IMR-90 (cell line): ENCODE measurements around the gene ARMC6. TPM values are rescaled to one million over a fixed set of nuclear protein-coding genes. Genes with fewer than 3 reads are reported as not detected.

Experiments
- ATAC-seq: fragments of 200-7000 bp; cut with Tn5 transposase; 2 replicates; pipeline ENCODE4 v1.9.1; 2020; ENCODE audit warnings: low read depth, mild to moderate bottlenecking, moderate library complexity
- BruUV-seq: library from RNA; stranded (reverse); fragments of 400-500 nt; replicated peaks from 2 replicates; lab custom pipeline; 2021; lab: Mats Ljungman, UMichigan
- CTCF ChIA-PET: fragments of 300-600 bp; formaldehyde crosslinking; extraction: SDS; loops from one replicate; lab custom pipeline; 2021; ENCODE audit warnings: antibody characterized with exemption; lab: Yijun Ruan, JAX
- POLR2A ChIA-PET: fragments of 300-600 bp; sonication (Branson Sonifier 250); formaldehyde crosslinking; loops from one replicate; lab custom pipeline; 2022; ENCODE audit warnings: antibody characterized with exemption; ENCODE audit not compliant: unreplicated experiment; lab: Charles Lee
- DNase-seq: peaks from one replicate; pipeline ENCODE4 v3.0.0; 2013
- H2AFZ ChIP-seq: replicated peaks from 2 replicates; pipeline ENCODE3; 2013; ENCODE audit warnings: low read length, mild to moderate bottlenecking; ENCODE audit not compliant: poor library complexity
- H2AK5ac ChIP-seq: 2 replicates; pipeline ENCODE4 v1.6.1; 2013; ENCODE audit warnings: low read depth, low read length, inconsistent platforms
- H2AK9ac ChIP-seq: replicated peaks from 2 replicates; pipeline ENCODE3; 2013; ENCODE audit warnings: mild to moderate bottlenecking, low read depth, low read length, moderate library complexity; ENCODE audit not compliant: poor library complexity
- H2BK120ac ChIP-seq: 2 replicates; pipeline ENCODE4 v1.6.1; 2013; ENCODE audit warnings: low read depth, low read length, inconsistent platforms
- H2BK15ac ChIP-seq: 3 replicates; pipeline ENCODE4 v1.6.1; 2013; ENCODE audit warnings: low read depth, low read length, inconsistent platforms
- H2BK20ac ChIP-seq: 2 replicates; pipeline ENCODE4 v1.6.1; 2013; ENCODE audit warnings: low read depth, mild to moderate bottlenecking, inconsistent platforms, low read length, moderate library complexity
- H2BK5ac ChIP-seq: 2 replicates; pipeline ENCODE4 v1.6.1; 2013; ENCODE audit warnings: mild to moderate bottlenecking, low read depth, low read length, inconsistent platforms; ENCODE audit not compliant: poor library complexity, severe bottlenecking
- H3K14ac ChIP-seq: replicated peaks from 2 replicates; pipeline ENCODE4 v1.6.1; 2013; ENCODE audit warnings: low read depth, low read length, inconsistent platforms
- H3K18ac ChIP-seq: 2 replicates; pipeline ENCODE4 v1.6.1; 2013; ENCODE audit warnings: low read depth, low read length, control low read depth
- H3K23ac ChIP-seq: 2 replicates; pipeline ENCODE4 v1.6.1; 2013; ENCODE audit warnings: low read depth, low read length, inconsistent platforms
- H3K27ac ChIP-seq: 2 replicates; pipeline ENCODE4 v1.5.1; 2013; ENCODE audit warnings: mild to moderate bottlenecking, control low read depth, low read length; ENCODE audit not compliant: insufficient read depth
- H3K27me3 ChIP-seq: 2 replicates; pipeline ENCODE4 v1.6.1; 2013; ENCODE audit warnings: low read length; ENCODE audit not compliant: control insufficient read depth, insufficient read depth
- H3K36me3 ChIP-seq: 2 replicates; pipeline ENCODE4 v1.6.1; 2013; ENCODE audit warnings: low read length, mixed read lengths; ENCODE audit not compliant: control insufficient read depth, insufficient read depth
- H3K4ac ChIP-seq: 2 replicates; pipeline ENCODE4 v1.6.1; 2013; ENCODE audit warnings: low read depth, low read length, inconsistent platforms
- H3K4me1 ChIP-seq: 2 replicates; pipeline ENCODE4 v1.6.1; 2013; ENCODE audit warnings: low read length, mixed read lengths; ENCODE audit not compliant: control insufficient read depth, insufficient read depth
- H3K4me2 ChIP-seq: 2 replicates; pipeline ENCODE4 v1.6.1; 2013; ENCODE audit warnings: low read depth, mild to moderate bottlenecking, control low read depth, low read length, moderate library complexity
- H3K4me3 ChIP-seq: 2 replicates; pipeline ENCODE4 v1.5.1; 2013; ENCODE audit warnings: low read depth, mild to moderate bottlenecking, control low read depth, low read length, moderate library complexity; ENCODE audit not compliant: insufficient read depth
- H3K56ac ChIP-seq: 2 replicates; pipeline ENCODE4 v1.6.1; 2013; ENCODE audit warnings: low read length, inconsistent platforms; ENCODE audit not compliant: insufficient read depth; ENCODE audit errors: extremely low read depth
- H3K79me1 ChIP-seq, 2 experiments: 2 replicates each; pipeline ENCODE4 v1.6.1; 2013; ENCODE audit warnings: low read length in 2 of 2, inconsistent platforms in 1 of 2, low read depth in 1 of 2
- H3K9ac ChIP-seq: 2 replicates; pipeline ENCODE4 v1.6.1; 2013; ENCODE audit warnings: low read depth, low read length, control low read depth
- H3K9me1 ChIP-seq: 2 replicates; pipeline ENCODE4 v1.6.1; 2013; ENCODE audit warnings: low read length, inconsistent platforms; ENCODE audit not compliant: insufficient read depth
- H3K9me3 ChIP-seq: 2 replicates; pipeline ENCODE4 v1.6.1; 2013; ENCODE audit warnings: low read length; ENCODE audit not compliant: control insufficient read depth, insufficient read depth
- H4K20me1 ChIP-seq: 2 replicates; pipeline ENCODE4 v1.6.1; 2013; ENCODE audit warnings: low read length, inconsistent platforms; ENCODE audit not compliant: insufficient read depth
- H4K5ac ChIP-seq: 2 replicates; pipeline ENCODE4 v1.6.1; 2013; ENCODE audit warnings: mild to moderate bottlenecking, low read depth, low read length, control low read depth
- H4K8ac ChIP-seq, 2 experiments: 2 replicates each; pipeline ENCODE4 v1.6.1; 2013; ENCODE audit warnings: low read depth in 2 of 2, low read length in 2 of 2, control low read depth in 1 of 2, inconsistent platforms in 1 of 2
- H4K91ac ChIP-seq: 2 replicates; pipeline ENCODE4 v1.6.1; 2013; ENCODE audit warnings: low read depth, low read length, inconsistent platforms; ENCODE audit not compliant: insufficient read depth
- BHLHE40 ChIP-seq: fragments of 150-350 bp; IDR thresholded peaks from 2 replicates; pipeline ENCODE4 v1.6.1; 2016; ENCODE audit warnings: mild to moderate bottlenecking, low read depth, low read length
- CEBPB ChIP-seq: IDR thresholded peaks from 2 replicates; pipeline ENCODE4 v1.6.1; 2012; ENCODE audit warnings: low read depth, low read length, improper control_type of control experiment
- FOS ChIP-seq: fragments of 150-350 bp; IDR thresholded peaks from 2 replicates; pipeline ENCODE4 v1.6.1; 2016; ENCODE audit warnings: low read depth, low read length
- MXI1 ChIP-seq: IDR thresholded peaks from 2 replicates; pipeline ENCODE4 v1.6.1; 2012; ENCODE audit warnings: low read depth, mild to moderate bottlenecking, low read length, moderate library complexity, borderline replicate concordance
- POLR2A ChIP-seq: IDR thresholded peaks from 2 replicates; pipeline ENCODE4 v1.6.1; 2012; ENCODE audit warnings: mild to moderate bottlenecking, low read depth, low read length
- RAD21 ChIP-seq: IDR thresholded peaks from 2 replicates; pipeline ENCODE4 v1.6.1; 2012; ENCODE audit warnings: low read length, improper control_type of control experiment
- WGBS, 2 experiments: methylation state at CpG; one replicate each; pipeline versions ENCODE4 v1.1.5 to v1.1.7; 2013; ENCODE audit warnings: missing lambda C conversion rate in 2 of 2; ENCODE audit not compliant: insufficient read length in 1 of 2; ENCODE audit errors: extremely low coverage in 2 of 2; 5-methylcytosine and 5-hydroxymethylcytosine counted together
- dilution Hi-C: fragments of 300-500 bp; cut with HindIII; formaldehyde crosslinking; loops from one replicate; pipeline ENCODE4 v1.14.3; 2018; ENCODE audit warnings: low sequenced_read_pairs; ENCODE audit not compliant: unreplicated experiment
- in situ Hi-C: fragments of 300-500 bp; cut with MboI; formaldehyde crosslinking; loops from 3 replicates; pipeline ENCODE4 v1.14.3; 2019; ENCODE audit warnings: low sequenced_read_pairs, inconsistent platforms, mixed read lengths
- intact Hi-C: fragments of 100-400 bp; cut with micrococcal nuclease; formaldehyde crosslinking; loops from 2 replicates; pipeline ENCODE4 v1.10.0; 2022
- polyA plus RNA-seq, 3 experiments: library from polyadenylated mRNA; depleted of rRNA; stranded (reverse); fragments of >200 nt; gene quantifications; 2 replicates each; pipeline ENCODE4 v1.2.3, GENCODE V29; 2012; ENCODE audit warnings: low replicate concordance in 1 of 3
- total RNA-seq: library from RNA; depleted of rRNA; stranded (reverse); fragments of >200 nt; gene quantifications from 2 replicates; pipeline ENCODE4 v1.2.3, GENCODE V29; 2012
- TF ChIP-seq, protein P1 (sequence below): conservative IDR thresholded peaks from 2 replicates; pipeline ENCODE4 v1.5.1; 2012; ENCODE audit warnings: mild to moderate bottlenecking, low read depth, low read length, improper control_type of control experiment
- TF ChIP-seq, protein P2 (sequence below): fragments of 150-350 bp; IDR thresholded peaks from 2 replicates; pipeline ENCODE4 v1.6.1; 2016; ENCODE audit warnings: low read depth, mild to moderate bottlenecking, low read length, moderate library complexity, borderline replicate concordance

Gene ARMC6
- total and polyA plus RNA-seq, 2 of the 4 experiments (the other 2 are of a cell fraction), result 41.5 to 52.7 TPM

DNA sequence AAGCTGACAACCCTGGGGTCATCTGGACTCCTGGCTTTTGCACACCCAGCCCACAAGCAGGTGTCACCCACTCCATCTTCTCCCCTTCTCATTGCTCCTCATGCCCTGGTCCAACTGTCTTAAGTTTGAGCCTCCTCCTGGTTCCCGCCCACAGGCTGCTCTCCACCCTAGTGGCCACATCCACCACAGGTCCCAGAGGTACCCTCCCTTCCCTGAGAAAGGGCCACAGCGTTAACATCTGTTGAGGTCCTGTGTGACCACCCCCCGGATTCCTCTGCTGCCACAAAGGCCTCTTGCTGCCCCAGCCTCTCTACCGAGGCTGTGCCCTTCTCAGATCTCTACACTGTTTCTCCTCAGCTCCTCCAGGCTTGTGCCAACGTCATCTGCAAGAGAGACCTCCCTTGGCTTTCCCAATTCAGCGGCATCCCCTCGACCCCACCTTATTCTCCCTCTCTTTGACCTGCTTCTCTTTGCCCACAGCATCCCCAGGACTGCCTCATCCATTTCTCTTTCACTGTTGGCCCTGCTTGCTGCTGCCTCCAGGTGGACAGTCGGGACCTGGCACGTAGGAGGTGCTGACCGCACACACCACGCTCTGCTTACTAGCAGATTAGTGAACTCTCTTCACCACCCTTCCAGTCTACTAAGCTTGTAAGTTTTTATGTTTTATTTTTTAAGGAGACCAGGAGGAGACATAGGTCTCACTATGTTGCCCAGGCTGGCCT is 33.3 kb upstream of the ARMC6 start:
- Histone ChIP-seq H2BK120ac (no peak overlapping the region), H4K5ac (no peak overlapping the region), H2AFZ (no peak overlapping the region), H3K27ac (no peak overlapping the region), H3K18ac (no peak overlapping the region), H3K4me3 (no peak overlapping the region), H3K23ac (no peak overlapping the region), H2AK9ac (no peak overlapping the region), H3K56ac (no peak overlapping the region), H3K14ac (no peak overlapping the region), H2AK5ac (no peak overlapping the region), H3K79me1 (peaks cover 13 to 56% of the 10 kb centered on the region in 2 experiments), H3K9me1 (no peaks in the 10 kb centered on the region), H4K91ac (no peak overlapping the region), H3K36me3 (peaks cover 51% of the 10 kb centered on the region), H4K8ac (no peak overlapping the region), H2BK20ac (no peak overlapping the region), H3K27me3 (no peaks in the 10 kb centered on the region), H2BK15ac (no peak overlapping the region), H3K4ac (no peak overlapping the region), H3K9ac (no peak overlapping the region), H3K4me2 (no peak overlapping the region), H3K4me1 (peaks cover 7% of the 10 kb centered on the region), H4K20me1 (peaks cover 36% of the 10 kb centered on the region), H2BK5ac (no peak overlapping the region), H3K9me3 (no peaks in the 10 kb centered on the region)
- 93% methylated on average over 7 of the region's 11 CpGs; no CpG with 5 or more reads in 1 of the 2 experiments for WGBS, 2 experiments
- TF ChIP-seq RAD21 (no peak), BHLHE40 (no peak), POLR2A (no peak), CEBPB (no peak), FOS (no peak), MXI1 (no peak)
- TF ChIP-seq, protein P1, sequence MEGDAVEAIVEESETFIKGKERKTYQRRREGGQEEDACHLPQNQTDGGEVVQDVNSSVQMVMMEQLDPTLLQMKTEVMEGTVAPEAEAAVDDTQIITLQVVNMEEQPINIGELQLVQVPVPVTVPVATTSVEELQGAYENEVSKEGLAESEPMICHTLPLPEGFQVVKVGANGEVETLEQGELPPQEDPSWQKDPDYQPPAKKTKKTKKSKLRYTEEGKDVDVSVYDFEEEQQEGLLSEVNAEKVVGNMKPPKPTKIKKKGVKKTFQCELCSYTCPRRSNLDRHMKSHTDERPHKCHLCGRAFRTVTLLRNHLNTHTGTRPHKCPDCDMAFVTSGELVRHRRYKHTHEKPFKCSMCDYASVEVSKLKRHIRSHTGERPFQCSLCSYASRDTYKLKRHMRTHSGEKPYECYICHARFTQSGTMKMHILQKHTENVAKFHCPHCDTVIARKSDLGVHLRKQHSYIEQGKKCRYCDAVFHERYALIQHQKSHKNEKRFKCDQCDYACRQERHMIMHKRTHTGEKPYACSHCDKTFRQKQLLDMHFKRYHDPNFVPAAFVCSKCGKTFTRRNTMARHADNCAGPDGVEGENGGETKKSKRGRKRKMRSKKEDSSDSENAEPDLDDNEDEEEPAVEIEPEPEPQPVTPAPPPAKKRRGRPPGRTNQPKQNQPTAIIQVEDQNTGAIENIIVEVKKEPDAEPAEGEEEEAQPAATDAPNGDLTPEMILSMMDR, result 0 out of 2 replicates have a peak, but pooled peaks have one; percentile 24
- TF ChIP-seq, protein P2, sequence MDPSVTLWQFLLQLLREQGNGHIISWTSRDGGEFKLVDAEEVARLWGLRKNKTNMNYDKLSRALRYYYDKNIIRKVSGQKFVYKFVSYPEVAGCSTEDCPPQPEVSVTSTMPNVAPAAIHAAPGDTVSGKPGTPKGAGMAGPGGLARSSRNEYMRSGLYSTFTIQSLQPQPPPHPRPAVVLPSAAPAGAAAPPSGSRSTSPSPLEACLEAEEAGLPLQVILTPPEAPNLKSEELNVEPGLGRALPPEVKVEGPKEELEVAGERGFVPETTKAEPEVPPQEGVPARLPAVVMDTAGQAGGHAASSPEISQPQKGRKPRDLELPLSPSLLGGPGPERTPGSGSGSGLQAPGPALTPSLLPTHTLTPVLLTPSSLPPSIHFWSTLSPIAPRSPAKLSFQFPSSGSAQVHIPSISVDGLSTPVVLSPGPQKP, result no peak
- POLR2A ChIA-PET, result no interaction called here
- ATAC-seq (no peak), DNase-seq (peak; percentile 10)
- dilution Hi-C loops, result no loop called here
- in situ Hi-C loops, result no loop called here
- BruUV-seq, result no TSS peak
- intact Hi-C loops, result no loop called here
- CTCF ChIA-PET, result interaction anchor here (0.7 kb wide), 1 partner anchor 47 kb away, joined by 3 read pairs; no protein-coding TSS in a partner anchor
